Breast epithelium (tissue), 3 donors: ENCODE data around the gene PICALM.

Experiments
- POLR2A ChIP-seq: fragments of 450-650 bp; IDR thresholded peaks from one replicate; pipeline ENCODE4 v1.6.1; 2016; ENCODE audit warnings: antibody characterized with exemption, mild to moderate bottlenecking, moderate library complexity
- POLR2AphosphoS5 ChIP-seq, 3 donors: sonication (generic); formaldehyde crosslinking; IDR thresholded peaks; one replicate each; pipeline ENCODE4 v1.6.1; 2017; ENCODE audit warnings: antibody characterized with exemption in 3 of 3
- TF ChIP-seq, protein P1 (sequence below), 3 donors: fragments of 450-650 bp; IDR thresholded peaks; one replicate each; pipeline ENCODE4 v1.5.1; 2016 to 2017; ENCODE audit warnings: antibody characterized with exemption in 3 of 3, mild to moderate bottlenecking in 3 of 3, moderate library complexity in 3 of 3

DNA sequence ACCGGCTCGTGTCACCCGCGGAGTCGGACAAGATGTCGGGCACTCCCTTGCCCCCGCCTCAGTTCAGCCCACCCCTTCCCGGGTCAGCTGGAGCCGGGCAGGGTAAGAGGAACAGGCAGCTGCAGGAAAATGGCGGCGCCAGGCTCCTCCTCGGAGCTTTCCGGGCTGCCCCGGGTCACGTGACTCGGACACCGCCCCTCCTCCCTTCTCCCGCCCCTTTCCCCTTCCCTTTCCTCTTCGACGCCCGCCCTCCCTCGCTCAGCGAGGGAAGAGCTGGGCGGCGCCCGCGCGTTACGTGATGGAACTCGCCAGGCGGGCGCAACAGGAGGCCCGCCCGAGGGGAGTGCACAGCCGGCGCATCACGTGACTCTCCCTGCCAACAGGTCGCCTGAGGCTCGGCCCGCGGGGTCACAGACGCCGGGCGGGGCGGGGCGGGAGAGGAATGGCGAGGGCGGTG, at the start of gene PICALM:
- TF ChIP-seq, protein P1, sequence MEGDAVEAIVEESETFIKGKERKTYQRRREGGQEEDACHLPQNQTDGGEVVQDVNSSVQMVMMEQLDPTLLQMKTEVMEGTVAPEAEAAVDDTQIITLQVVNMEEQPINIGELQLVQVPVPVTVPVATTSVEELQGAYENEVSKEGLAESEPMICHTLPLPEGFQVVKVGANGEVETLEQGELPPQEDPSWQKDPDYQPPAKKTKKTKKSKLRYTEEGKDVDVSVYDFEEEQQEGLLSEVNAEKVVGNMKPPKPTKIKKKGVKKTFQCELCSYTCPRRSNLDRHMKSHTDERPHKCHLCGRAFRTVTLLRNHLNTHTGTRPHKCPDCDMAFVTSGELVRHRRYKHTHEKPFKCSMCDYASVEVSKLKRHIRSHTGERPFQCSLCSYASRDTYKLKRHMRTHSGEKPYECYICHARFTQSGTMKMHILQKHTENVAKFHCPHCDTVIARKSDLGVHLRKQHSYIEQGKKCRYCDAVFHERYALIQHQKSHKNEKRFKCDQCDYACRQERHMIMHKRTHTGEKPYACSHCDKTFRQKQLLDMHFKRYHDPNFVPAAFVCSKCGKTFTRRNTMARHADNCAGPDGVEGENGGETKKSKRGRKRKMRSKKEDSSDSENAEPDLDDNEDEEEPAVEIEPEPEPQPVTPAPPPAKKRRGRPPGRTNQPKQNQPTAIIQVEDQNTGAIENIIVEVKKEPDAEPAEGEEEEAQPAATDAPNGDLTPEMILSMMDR (IDR thresholded peaks at IDR 0.05): no peak
- peak; percentile 84 to 96 (median 92) for TF ChIP-seq POLR2AphosphoS5 (IDR thresholded peaks at IDR 0.05)
- peak; percentile 72 for TF ChIP-seq POLR2A
